Nucleus accumbens (tissue), 56 donors: ENCODE measurements around the gene DDX54.
"Not testable (repeated sequence)": the region's sequence is repeated elsewhere in the genome, so short reads cannot be mapped to it uniquely, and the experiment has no call there.

Experiments used
- DNase-seq, 56 donors: peaks; one replicate each; lab custom pipeline; 2025; lab: John Stamatoyannopoulos, UW

DDX54 gene

DNA sequence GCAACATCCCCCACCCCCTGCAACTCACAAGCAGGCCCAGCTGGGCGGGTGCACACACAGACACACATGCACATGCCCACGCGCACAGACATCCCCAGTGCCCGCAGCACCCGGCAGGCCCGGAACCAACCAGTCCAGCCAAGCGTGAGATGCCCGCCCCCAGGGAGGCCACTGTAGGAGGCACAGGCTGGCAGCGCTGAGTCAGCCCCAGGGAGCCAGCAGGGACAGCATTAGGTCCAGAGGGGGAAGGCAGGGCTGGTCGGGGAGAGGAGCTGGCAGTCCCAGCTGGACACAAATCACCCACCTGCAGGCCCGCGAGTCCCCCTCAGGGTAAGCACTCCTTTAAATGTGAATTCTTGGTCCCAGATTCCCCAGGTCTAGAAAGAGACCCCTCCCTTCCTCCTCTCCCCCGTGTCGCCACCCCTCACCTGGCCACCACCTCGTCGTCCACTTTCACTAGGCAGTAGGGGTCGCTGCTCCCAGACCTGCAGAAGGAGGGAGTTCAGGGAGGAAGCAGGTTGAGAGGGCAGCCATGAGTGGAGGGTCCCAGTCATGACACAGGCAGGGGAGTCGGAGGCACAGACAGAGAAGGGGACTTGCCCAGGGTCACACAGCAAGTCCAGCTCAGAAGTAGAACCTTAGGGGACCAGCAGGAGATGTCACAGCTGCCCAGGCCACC, 54.7 kb downstream of the DDX54 start:
- peak in 43 of 56 donors; percentile 13 to 86 (median 52) for DNase-seq

DNA sequence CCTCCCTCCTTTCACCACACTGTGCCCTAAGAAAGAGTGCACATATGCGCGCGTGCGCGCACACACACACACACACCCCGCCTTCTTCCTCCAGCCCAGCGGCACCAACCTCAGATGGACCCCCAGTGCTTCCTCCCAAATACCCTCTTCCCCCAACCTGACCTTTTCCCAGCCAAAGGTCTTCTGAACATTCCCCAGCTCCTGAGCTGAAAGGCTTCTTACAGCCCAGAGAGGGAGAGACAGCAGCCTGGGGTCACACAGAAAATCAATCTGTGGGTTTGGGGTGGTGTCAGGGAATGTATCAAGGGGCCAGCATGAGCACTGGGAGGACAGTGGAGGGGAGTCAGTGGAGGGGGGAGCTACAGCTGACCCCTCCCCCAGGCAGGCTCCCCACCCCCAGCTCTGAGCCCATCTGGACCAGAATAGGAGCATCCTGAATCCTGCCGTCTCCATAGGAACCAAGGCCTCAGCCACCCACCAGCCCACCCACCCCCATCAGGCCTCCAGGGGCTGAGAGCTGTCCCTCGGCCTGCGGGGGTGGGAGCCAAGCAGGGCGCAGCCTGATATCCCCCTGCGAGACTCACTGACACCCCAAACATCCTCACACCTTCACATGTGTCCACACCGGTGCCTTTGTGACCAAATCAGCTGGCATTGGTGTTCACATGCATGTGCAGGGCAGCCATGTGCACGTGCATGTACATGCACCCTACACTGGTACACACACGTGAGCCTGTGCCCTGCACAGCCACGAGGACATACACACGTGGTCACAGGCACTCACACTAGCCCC, 55.4 kb downstream of the DDX54 start:
- no peak for DNase-seq

DNA sequence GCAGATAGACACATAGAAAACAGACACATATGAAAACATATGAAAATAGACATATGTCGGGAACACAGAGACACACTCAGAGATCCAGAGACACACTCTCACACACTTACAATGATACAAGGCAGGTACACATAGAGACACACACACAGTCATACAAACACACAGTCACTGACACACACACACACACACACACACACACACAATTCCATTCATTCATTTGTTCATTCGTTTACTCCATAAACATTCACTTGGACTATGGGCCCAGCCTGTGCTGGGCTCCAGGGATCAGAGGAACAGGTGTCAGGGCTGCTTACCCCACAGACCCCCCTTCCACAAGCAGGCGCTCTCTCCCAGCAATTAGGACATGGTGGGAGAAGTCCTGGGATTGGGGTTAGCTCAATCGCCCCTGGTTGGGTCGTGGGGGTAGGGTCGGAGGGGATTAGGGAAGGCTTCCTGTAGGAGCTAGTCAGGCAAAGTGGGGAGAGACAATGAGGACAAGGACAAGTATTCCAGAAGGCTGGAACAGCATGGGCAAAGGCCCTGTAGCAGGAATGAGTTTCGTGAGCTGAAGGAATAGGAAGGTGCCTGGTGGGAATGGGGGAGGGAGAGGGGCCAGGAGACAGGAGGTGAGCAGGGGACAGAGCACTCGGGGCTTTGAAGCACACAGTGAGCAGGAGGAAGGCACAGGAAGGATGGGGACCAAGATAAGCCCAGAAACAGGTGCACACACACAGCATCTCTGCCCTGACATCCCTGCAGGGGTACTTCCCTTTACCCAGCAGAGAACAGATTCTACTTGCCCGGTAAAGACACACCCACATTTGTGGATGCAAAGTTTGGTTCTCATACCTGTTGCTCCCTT, 56.2 kb downstream of the DDX54 start:
- DNase-seq, result no peak

DNA sequence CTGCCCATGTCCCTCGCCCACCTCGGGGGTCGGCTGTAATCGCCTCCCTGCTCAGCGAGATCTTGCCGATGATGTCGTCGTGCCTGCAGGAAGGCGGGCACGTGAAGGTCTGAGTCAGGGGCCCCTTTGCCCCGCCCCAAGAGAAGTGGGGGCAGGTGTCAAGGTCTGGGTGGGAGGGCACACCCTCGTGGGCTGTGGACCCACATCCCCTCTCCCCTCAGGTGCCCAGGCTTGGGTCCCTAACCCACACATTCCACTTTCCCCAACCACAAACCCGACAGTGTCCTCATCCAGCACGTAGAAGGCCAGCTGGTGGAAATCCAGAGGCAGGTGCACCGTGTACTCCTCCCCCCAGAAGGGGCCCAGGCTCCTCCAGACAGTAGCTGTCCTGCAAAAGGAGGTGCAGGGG, 57.5 kb downstream of the DDX54 start:
- DNase-seq, result no peak

DNA sequence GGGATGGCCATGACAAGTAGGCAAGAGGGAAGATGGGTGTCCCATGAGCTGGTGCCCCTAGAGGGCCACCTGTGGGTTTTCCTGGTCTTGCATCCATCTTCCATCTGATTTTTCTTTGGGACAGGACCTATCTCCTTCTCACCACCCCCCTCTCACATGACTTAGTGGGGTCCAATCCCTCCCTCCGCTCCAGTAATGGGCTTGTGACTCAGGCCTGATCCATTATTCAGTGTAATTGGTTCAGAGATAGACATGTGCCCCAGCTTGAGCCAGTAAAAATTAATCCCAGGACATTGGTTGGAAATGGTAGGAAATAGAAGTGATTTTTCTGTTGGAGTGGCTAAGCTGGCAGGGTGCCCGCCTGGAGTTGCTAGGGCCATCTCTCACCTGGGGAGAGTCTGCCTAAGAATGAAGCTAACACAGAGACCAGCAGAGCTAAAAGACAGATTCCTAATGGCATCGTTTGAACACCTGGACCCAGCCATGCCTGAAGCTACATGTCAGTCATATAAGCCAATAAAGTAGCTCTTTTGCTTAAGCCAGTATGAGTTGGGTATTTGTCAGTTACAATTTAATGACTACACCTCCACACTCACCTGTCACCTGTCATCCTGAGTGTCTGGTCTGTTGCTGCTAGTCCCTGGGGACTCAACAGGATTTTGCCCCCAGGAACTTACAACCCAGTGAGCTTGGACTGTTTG, 64.5 kb downstream of the DDX54 start:
- peak in 10 of 56 donors; percentile 5 to 55 (median 34) for DNase-seq

DNA sequence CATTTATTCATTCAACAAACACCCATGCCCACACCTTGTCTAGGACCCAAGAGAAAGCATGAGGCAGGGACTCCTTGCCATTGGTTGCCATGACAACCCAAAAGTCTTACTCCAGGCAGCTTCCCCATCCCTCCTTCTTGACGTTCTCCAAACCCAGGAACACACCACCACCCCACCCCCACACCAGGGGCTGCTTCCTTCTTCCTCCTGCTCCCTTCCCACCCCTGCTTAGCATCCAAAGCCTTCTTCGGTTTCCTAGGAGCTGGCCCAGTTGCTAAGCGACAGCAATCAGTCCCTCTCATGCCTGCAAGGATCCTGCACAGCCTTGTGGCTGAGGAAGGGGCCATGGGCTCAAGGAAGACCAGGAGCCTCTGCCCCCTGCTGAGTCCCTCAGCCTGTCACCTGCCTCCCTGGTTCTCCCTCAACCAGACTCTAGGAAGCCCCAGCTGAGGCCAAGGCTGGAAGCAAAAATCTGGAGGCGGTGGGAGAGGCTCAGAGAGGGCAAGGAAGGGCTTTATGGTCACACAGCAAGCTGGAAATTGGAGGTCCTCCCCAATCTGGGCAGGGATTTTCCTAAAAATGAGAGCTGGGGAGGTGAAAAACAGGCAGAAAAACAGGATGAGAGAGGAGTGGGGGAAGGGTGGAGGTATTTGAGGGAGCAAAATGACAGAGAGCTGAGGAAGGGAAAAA, 65.2 kb downstream of the DDX54 start:
- peak in 41 of 56 donors; percentile 21 to 93 (median 65) for DNase-seq

DNA sequence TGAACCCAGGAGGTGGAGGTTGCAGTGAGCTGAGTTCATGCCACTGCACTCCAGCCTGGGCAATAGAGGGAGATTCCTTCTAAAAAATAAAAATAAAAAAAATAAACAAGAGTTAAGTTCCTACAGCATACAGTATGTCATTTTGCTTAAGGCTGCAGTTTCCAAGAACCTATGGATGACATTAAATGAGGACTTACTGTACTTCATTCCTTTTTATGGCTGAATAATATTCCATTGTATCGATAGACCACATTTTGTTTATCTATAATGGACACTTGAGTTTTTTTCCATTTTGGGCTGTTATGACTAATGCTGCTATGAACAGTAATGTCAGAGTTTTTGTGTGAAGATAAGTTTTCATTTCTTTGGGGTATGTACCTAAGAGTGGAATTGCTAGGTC, 67.1 kb downstream of the DDX54 start:
- DNase-seq, result no peak

DNA sequence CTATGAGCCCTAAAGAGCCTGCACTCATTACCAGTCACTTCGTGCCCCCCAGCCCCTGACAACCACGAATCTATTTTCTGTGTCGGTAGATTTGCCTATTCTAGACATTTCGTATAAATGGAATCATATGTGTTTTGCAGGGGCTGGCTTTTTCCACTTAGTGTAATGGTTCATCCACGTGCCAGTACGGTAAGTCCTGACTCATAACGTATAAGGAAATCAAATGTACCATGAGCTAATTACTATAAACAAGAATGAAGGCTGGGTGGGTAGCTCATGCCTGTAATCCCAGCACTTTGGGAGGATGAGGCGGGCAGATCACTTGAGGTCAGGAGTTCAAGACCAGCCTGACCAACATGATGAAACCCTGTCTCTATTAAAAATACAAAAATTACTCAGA, 67.6 kb downstream of the DDX54 start:
- not testable (repeated sequence) for DNase-seq

DNA sequence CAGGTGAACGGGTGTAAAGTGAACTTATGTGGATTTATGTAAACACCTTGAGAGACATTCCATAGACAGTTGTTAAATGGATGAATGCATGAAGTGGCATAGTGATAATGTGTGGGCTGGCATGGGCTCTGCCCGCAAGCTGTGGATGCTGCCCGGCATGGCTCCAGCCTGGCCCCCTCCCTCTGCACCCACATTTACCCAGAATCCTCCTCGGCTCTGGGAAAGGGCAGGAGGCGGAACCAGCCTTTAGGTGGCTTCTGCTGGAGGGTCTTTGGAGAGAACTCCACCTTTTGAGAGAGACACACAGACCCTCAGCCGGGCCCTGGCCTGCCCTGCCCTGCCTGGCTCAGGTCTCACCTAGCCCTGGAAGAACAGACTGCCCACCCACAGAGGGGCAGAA, 68.4 kb downstream of the DDX54 start:
- DNase-seq, result peak in 18 of 56 donors; percentile 6 to 51 (median 26)

DNA sequence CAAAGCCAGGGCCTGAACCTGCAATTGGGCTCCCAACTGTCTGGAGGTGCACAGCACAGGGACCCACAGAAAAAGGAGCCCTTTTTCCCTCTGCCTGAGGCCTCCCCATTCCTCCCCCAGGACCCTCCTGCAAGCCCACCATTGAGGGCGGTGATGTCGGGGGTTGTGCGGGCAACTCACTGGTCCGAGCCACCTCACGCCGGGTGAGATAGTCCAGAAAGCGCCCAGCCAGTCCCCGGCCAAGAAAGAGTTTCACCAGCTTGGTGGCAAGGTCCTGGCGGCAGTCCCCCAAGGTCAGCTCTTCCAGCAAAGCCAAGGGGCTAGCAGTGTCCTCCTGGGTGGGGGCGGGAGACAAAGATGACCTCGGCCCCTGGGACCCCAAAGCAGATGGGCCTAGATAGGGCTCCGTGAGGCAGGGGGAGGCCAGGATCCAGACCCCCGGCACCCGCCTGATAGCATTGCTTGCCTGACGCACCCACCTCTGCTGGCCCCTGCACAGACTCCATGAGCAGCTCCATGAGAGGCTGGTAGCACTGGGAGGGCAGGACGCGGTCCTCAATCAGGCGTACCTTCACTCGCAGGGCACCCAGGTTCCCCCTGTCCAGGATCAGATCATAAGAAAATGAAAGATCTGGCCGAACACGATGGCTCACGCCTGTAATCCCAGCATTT, 69.7 kb downstream of the DDX54 start:
- no peak for DNase-seq

DNA sequence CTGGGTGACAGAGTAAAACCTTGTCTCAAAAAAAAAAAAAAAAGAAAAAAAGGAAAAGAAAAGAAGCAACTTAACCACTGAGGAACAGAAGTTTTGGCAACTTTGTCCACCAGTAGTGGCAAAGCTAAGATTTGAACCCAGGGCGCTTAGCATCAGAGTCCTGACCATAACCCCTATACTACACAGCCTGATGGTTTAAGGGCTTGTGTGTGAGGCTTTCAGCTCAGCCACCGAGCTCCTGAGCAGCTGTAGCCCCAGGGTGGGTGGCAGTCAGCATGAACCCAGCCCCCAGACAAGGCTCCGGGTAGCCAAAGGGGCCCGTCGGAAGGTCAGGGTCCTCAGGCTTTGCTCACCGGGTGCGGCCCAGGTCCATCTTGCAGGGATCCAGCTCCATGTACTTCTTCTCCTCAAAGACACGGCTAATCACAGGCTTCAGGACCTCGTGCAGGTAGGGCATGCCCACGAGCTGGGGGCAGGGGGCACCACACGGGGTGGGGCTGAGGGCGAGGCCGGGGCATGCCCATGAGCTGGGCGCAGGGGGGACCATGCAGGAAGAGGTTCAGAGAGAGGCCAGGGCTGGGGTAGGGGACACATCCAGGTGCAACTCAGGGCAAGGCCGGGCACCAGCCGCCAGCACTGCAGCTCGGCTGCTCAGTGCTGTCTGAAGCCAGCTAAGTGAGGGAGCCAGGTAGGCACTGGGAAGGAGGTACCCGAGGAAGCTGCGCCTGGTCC, 70.7 kb downstream of the DDX54 start:
- no peak for DNase-seq

DNA sequence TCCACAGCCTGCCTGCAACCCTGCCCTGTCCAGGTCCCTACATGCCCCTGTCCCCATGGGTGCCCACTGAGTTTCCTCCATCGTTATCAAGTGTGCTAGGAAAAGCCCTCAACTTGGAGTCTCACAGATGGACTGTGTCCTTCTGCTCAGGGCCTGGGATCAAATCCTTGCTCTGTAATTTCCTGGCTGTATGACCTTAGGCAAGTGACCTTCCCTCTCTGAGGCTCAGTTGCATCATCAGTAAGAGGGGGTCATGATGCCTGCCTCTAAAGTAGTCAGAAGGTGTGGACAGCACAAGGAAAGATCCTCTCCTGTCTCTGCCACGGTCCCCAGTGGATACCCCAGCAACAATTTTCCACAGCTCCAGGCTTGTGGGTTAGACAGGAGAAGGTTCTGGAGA, 71.9 kb downstream of the DDX54 start:
- DNase-seq, result no peak

DNA sequence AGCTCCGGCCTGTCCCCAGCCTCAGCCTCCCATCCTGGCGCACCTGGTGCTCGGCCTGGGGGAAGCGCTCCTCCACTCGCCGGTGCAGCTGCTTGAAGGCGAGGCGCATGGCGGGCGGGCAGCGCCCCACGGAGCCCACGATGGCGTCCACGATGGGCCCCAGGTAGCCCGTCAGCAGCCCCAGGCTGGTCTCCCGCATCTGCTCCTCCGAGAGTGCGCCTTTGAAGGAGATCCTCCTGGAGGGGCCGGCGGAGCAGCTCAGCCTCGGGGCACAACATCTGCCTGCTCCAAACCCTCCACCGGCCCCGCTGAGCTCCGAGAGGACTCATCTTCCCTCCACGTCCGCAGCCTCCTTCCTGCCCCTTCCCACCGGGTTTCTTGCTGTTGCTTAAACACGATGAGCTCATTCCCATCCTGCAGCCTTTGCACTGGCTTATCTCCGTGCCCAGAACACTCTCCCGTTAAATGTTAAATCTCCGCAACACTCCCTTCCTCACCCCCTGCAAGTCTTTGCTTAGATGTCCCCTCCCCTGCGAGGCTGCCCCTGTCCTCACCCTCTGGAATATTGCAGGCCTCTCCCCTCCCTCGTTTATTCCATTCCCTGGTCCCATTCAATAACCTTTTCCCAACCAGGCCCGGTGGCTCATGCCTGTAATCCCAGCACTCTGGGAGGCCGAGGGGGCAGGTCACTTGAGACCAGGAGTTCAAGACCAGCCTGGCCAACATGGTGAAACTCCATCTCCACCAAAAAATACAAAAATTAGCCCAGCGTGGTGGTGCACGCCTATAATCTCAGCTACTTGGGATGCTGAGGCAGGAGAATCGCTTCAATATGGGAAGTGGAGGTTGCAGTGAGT, 73.0 kb downstream of the DDX54 start:
- no peak for DNase-seq

DNA sequence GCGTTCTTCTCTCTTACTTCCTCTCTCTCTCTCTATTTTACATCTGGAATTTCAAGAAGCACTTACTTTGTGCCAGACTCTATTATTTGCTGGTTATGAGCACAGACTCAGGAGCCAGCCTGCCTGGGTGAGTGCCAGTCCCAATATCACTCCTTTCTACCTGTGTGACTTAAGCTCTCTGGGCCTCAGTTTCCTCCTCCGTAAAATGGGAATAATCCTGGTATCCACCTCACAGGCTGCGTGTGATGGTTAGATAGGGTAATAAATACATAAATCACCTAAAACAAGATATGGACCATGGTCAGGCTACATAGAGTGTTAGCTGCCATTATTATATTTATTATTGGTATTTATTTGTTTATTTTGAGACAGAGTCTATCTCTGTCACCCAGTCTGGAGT, 74.0 kb downstream of the DDX54 start:
- DNase-seq, result no peak

DNA sequence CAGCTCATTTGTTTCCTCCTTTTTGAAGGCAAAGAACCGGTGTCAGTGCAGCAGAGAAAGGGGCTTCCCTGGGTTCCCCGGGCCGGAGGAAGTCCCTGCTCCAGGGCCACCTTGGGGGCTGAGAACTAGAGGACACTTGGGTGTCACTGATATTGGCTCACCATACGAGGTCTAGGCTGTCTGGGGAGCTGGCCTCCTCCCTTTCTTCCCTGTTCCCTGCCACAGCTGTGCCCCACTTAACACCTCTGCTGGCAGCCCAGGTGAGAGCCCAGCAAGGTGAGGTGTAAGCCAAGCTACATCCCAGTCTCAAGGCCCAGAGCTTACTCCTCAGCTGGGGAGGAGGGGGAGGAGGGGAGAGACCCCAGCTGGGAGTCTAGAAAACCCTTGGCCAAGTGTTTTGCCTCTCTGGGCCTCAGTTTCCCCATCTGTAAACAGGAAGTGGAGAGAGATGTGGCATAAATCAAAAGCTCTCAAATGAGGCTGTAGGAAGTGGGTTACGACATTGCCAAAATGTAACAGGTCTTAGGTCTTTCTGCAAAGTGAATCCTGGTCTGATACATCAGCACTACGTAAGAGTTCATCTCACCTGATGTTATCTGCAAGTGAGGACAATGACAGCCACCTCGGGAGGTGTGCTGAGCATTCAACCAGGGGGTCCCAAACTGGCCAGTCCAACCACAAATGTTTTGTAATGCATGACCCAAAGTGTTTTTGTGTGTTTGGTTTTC, 75.2 kb downstream of the DDX54 start:
- DNase-seq, result no peak

DNA sequence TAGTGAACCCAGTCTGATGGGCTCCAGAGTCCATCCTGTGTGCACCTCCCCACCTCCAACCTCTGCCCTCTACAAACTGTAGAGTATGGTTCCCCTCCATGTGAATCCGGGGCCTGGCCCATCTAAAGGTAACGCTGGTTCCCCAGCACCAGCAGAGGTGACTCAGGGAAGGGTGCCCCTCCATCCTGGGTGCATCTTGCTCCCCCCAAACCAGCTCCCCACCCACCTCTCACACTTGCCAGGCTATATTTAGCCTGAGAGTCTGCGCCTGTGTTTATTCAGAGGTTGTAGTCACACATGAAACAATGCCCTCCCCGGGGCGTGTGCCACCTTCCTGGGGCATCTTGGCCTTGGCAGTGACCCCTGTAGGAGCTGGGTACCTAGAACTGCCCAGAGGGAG, 75.9 kb downstream of the DDX54 start:
- peak in 1 of 56 donors; percentile 13 for DNase-seq

DNA sequence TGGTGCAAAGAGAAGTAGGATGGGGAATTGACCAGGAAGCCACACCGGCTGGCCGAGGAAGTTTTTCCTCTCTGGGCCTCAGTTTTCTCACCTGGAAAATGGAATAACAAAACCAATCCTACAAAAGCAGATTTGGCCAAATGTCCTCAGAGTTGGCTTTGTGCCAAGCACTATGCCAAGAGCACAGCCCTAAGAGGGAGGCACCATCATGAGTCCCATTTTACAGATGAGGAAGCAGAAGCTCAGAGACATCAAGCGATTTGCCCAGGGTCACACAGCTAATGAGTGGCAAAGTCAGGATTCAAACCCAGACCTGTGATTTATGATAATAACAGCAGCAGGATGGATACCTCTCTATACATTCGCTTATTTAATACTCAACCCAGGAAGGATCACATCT, 77.0 kb downstream of the DDX54 start:
- DNase-seq, result no peak
